Left colon (tissue), 2 donors: ENCODE data around the gene ALOX5AP. TPM values are rescaled to one million over a fixed set of nuclear protein-coding genes. Genes with fewer than 3 reads are reported as not detected.

Experiments used
- ATAC-seq: fragments of 200-7000 bp; cut with Tn5 transposase; one replicate; pipeline ENCODE4 v1.9.1; 2020; ENCODE audit warnings: mild to moderate bottlenecking, moderate library complexity
- DNase-seq, 2 donors: peaks; one replicate each; pipeline ENCODE4 v3.0.0-alpha.2; 2020
- intact Hi-C, 2 donors: fragments of 100-400 bp; cut with DNase I in 1 of 2; cut with micrococcal nuclease in 1 of 2; formaldehyde crosslinking; loops; one replicate each; pipeline versions ENCODE4 v1.11.2 to v1.14.0; 2022; cut with DNase I, micrococcal nuclease
- total RNA-seq, 2 donors: library from RNA; stranded (reverse); fragmentation: NEBNext Ultra II Directional; extraction: Animal tissue kit (Norgen Biotek cat#: 25700); gene quantifications; one replicate each; pipeline ENCODE4 v1.2.1, GENCODE V29; 2021
- donor health status: DM: no; HTN: no; CAD: no.
- donor health status: DM: yes; HTN: yes; CAD: no.

ALOX5AP gene
- total RNA-seq, 2 donors from 2014 or later: 4.9 to 7.6 TPM

DNA sequence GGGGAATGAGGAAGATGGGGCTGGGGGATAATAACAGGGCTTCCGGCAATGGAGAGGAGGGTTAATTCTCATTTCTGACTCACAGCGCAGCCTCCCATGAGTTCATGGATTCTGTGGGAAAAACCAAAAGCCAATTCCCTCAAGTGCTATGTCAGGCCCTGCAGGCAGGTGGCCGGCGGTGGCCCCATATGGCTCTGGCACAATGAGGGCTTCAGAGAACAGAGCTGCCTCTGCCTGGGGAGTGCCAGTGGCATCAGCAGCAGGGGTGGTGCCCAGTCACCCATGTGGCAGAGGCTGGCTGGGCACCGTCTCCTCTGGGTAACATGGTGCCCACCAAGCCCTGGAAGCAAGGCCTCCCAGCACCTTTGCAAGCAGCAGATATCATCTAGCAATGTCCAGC lies 69.1 kb downstream of the ALOX5AP start:
- intact Hi-C loops: loop anchor here in 1 of 2 donors (5.0 to 10.0 kb wide), 3 partner anchors 127 to 670 kb away; no protein-coding TSS in a partner anchor
- ATAC-seq: no peak
- DNase-seq: no peak

DNA sequence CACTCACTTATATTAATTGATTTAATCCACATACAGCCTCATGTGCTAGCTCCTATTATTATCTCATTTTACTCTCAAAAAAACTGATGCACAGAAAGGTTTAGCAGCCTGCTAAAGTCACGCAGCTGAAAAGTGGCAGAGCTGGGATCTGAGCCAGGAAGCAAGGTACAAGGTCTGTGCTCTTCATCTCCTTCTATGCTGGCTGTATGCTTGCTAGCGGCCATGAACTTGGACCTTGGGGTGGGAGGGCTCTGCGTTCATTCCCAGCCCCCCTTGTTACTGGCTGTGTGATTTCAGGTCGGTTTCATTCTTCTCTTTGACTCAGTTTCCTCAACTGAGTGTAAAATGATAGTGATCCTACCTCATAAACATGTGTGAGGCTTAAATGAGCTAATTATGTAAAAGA lies 69.8 kb downstream of the ALOX5AP start:
- no peak for DNase-seq
- intact Hi-C loops: loop anchor here in 1 of 2 donors (10.0 kb wide), 2 partner anchors 320 to 670 kb away; no protein-coding TSS in a partner anchor
- no peak for ATAC-seq

DNA sequence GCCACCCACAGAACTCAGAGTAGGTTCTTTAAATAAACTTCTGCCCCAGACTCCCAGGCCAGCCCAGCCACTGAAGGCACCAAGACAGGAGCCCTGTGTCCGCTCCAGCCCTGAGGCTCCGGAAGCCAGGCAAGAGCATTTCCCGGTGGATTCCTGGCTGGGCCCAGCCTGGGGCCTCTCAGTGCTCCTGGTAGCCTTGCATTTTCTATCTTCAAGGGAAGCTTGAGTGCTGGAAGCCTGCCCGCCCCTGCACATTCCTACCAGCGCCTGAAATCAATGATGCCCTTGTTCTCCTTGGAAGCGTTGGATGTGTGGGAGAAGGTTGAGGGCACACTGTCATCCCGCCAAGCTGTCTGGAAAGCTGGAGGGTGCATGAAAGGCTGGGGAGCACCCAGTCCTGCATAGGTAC lies 70.3 kb downstream of the ALOX5AP start:
- no peak for ATAC-seq

DNA sequence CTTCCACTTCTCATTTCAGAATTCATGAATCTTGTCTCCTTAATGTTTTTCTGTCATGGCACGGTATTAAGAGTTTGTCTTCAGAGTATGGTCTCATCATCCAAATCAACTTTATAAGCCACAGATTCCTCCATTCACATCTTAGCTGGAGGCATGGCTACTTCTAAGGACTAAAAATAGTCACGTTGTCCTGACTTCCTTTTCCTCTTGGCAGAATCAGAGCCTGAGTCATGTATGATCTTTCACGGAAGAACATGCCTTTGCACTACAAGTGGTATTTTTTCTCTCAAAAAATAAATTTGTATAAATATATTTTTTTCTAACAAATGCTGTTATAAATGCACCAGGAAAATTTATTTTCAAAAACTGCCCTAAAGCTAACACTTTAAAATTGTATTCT lies 71.4 kb downstream of the ALOX5AP start:
- intact Hi-C loops: loop anchor here in 1 of 2 donors (10.0 kb wide), 2 partner anchors 322 to 672 kb away; no protein-coding TSS in a partner anchor
- ATAC-seq (no peak), DNase-seq (no peak)

More for the DNA sequence above, 70.3 kb downstream of the ALOX5AP start:
- DNase-seq: no peak
- intact Hi-C loops: loop anchor here in 1 of 2 donors (10.0 kb wide), 2 partner anchors 321 to 671 kb away; no protein-coding TSS in a partner anchor

DNA sequence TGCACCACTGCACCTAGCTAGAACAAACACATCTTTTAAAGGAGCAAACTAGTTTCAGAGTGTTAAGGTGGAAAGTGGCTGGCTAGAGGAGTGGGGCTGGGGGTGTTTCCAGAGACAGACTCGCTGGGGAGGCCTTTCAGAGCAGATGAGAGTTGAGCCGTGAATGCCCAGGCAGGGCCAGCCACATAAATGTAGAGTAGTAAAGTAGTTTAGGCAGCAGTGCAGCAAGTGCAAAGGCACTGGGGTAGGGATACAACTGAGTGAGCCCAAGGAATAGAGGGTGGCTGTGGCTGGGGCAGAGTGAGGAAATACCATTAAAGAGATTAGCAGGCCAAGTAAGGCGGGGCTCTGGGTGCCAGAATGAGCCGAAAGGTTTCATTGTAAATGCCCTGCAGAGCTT lies 72.0 kb downstream of the ALOX5AP start:
- intact Hi-C loops: loop anchor here in 1 of 2 donors (10.0 kb wide), 2 partner anchors 323 to 673 kb away; no protein-coding TSS in a partner anchor
- ATAC-seq (no peak), DNase-seq (no peak)

DNA sequence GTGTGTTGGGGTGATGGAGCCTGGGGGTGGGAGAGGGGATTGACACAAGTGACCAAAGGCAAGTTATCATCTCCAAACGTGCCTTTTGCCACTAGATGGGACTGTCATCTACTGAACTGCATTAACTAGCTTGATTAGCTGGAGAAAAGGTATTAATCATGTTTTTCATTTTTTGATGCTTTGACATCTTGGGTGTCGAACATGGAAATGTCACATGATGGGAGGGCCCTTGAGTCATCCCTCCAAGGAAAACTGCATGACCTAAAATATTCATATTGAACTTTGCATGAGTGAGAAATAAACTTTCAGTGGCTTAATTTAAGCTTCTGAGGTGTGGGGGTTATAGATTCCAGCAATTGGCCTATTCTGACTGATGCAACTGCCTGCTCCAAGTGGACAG lies 73.3 kb downstream of the ALOX5AP start:
- intact Hi-C loops: loop anchor here in 1 of 2 donors (10.0 kb wide), 2 partner anchors 324 to 674 kb away; no protein-coding TSS in a partner anchor
- DNase-seq (no peak), ATAC-seq (no peak)

DNA sequence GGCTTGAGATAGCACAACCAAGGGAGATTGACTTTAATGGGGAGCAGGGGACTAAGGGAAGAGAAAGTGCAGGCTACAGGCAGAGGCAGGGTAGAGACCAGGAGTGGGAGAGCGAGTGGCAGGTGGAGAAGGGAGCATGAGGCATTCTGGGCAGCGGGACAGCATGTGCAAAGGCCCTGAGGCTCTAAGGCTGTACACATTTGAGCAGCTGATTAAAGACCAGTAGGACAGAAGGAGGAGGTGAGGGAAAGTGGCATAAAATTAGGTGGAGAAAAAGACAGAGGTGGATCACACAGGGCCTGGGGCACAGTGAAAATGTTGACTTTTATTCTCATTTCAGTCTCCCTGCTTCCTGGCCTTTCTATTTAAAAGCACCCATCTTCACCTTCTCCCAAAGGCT lies 74.4 kb downstream of the ALOX5AP start:
- DNase-seq (no peak), ATAC-seq (no peak)
- intact Hi-C loops: loop anchor here in 1 of 2 donors (10.0 kb wide), 2 partner anchors 325 to 675 kb away; no protein-coding TSS in a partner anchor

DNA sequence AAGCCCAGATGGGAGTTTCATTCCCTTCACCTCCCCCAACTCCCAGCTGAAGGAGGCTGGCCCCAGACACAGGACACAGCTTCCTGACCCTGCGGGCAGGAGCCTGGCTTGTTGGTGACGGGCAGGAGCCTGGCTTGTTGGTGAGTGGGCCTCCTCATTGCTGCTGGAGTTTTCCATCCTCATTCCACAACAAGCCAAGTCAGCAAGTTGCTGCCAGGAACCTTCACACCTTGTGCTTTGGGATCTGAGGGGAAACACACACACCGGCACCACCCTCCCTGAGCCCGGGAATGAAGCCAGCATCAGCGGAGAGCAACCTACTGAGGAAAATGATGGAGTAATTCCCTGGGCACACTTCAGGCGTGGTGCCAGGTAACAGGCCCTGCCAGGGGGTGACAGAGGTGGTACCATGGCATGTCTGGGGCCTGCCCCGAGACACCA lies 74.9 kb downstream of the ALOX5AP start:
- intact Hi-C loops: no loop called here
- DNase-seq (no peak), ATAC-seq (no peak)

DNA sequence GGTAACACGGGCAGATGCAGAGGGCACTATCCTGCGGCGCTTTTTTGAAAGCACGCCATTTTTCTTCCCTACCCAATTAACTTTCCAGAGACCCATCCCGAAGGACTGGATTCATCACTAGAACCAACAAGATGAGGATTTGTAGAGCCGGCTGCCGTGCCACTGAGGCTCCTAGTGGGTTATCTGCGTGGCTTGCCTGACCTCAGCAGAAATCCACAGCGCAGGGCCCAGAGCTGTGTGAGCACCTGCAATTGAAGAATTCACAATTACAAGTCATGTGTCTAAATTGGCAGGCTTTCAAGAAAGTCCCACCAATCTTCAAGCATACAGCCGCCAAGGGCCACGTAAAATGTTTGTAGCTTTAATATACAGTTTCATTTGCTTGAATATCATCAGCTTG lies 75.5 kb downstream of the ALOX5AP start:
- ATAC-seq: no peak
- no peak for DNase-seq
- intact Hi-C loops: no loop called here

Other genes with a start within 250 kb of the ALOX5AP start
- gene USPL1, start 117.6 kb upstream of the ALOX5AP start, total RNA-seq: 10 to 100 TPM in 1 of 2 donors, 1 to 10 TPM in 1; 9.4 to 10.3 TPM
- 1 to 10 TPM; 2.3 to 3.9 TPM for gene MEDAG, start 170.7 kb downstream of the ALOX5AP start, total RNA-seq
- gene TEX26, start 197.1 kb downstream of the ALOX5AP start, total RNA-seq: not detected